Endothelial cell of umbilical vein (primary cell): ENCODE results near the gene LSM14B. TPM values are rescaled to one million over a fixed set of nuclear protein-coding genes. Genes with fewer than 3 reads are reported as not detected.

ENCODE experiments used
- BruUV-seq: library from RNA; stranded (reverse); fragments of 400-500 nt; replicated peaks from 2 replicates; lab custom pipeline; 2021; lab: Mats Ljungman, UMichigan
- CTCF ChIA-PET: fragments of 300-600, 350-600 bp; sonication (Branson Sonifier 250); formaldehyde crosslinking; loops from one replicate; lab custom pipeline; 2021; ENCODE audit warnings: antibody characterized with exemption, inconsistent platforms; lab: Charles Lee
- POLR2A ChIA-PET: fragments of 300-600, 350-600 bp; sonication (Branson Sonifier 250); formaldehyde crosslinking; loops from one replicate; lab custom pipeline; 2021; ENCODE audit warnings: antibody characterized with exemption, inconsistent platforms; lab: Charles Lee
- DNase-seq: peaks from one replicate; pipeline ENCODE4 v3.0.0-alpha.2; 2011; ENCODE audit warnings: low read depth, low spot score
- FAIRE-seq: peaks from 2 replicates; lab custom pipeline; 2011; peaks lifted over from hg19 to GRCh38; lab: Jason Lieb, UNC
- H2AFZ ChIP-seq: 2 replicates; pipeline ENCODE4 v1.6.0; 2012; ENCODE audit warnings: low read depth, low read length, control low read depth, inconsistent platforms
- H3K27ac ChIP-seq: 2 replicates; pipeline ENCODE4 v1.5.1; 2011; ENCODE audit warnings: low read depth, mild to moderate bottlenecking, control low read depth, low read length, moderate library complexity; ENCODE audit not compliant: insufficient read depth
- H3K27me3 ChIP-seq, 2 experiments: 2 replicates each; pipeline versions ENCODE4 v1.6.0 to v1.6.1; 2011; ENCODE audit warnings: low read length in 2 of 2, mixed read lengths in 1 of 2; ENCODE audit not compliant: control insufficient read depth in 2 of 2, insufficient read depth in 2 of 2
- H3K36me3 ChIP-seq, 2 experiments: 2 replicates in 1 of 2; 3 replicates in 1 of 2; pipeline ENCODE4 v1.5.1; 2011; ENCODE audit warnings: low read length in 2 of 2, mild to moderate bottlenecking in 1 of 2, moderate library complexity in 1 of 2; ENCODE audit not compliant: control insufficient read depth in 2 of 2, insufficient read depth in 2 of 2; ENCODE audit errors: extremely low read depth in 1 of 2
- H3K4me1 ChIP-seq: 3 replicates; pipeline ENCODE4 v1.5.1; 2011; ENCODE audit warnings: mild to moderate bottlenecking, low read length; ENCODE audit not compliant: control insufficient read depth, insufficient read depth; ENCODE audit errors: extremely low read depth
- H3K4me2 ChIP-seq: 2 replicates; pipeline ENCODE4 v1.6.1; 2011; ENCODE audit warnings: low read length, control low read depth, mixed read lengths; ENCODE audit not compliant: insufficient read depth
- H3K4me3 ChIP-seq, 3 experiments: fragments of 200-600 bp in 1 of 3; sonication (generic), shearing (Covaris generic) in 1 of 3; replicated peaks in 1 of 3; 2 replicates each; pipeline ENCODE4 v1.5.1; 2011 to 2016; ENCODE audit warnings: control low read depth in 3 of 3, low read length in 3 of 3, mild to moderate bottlenecking in 2 of 3, inconsistent platforms in 1 of 3, low read depth in 1 of 3, moderate library complexity in 1 of 3; ENCODE audit not compliant: insufficient read depth in 1 of 3
- H3K79me2 ChIP-seq: 2 replicates; pipeline ENCODE4 v1.6.0; 2012; ENCODE audit warnings: low read length, inconsistent platforms; ENCODE audit not compliant: control insufficient read depth, insufficient read depth
- H3K9ac ChIP-seq: replicated peaks from 2 replicates; pipeline ENCODE3; 2011; ENCODE audit warnings: low read length, control low read depth; ENCODE audit not compliant: insufficient read depth; ENCODE audit errors: extremely low read depth
- H3K9me1 ChIP-seq: replicated peaks from 3 replicates; pipeline ENCODE4 v1.6.0; 2011; ENCODE audit warnings: mild to moderate bottlenecking, low read length; ENCODE audit not compliant: control insufficient read depth, insufficient read depth; ENCODE audit errors: extremely low read depth
- H3K9me3 ChIP-seq: replicated peaks from 2 replicates; pipeline ENCODE4 v1.5.1; 2012; ENCODE audit warnings: low read length, inconsistent platforms; ENCODE audit not compliant: control insufficient read depth, insufficient read depth
- H4K20me1 ChIP-seq: replicated peaks from 2 replicates; pipeline ENCODE3; 2011; ENCODE audit warnings: mild to moderate bottlenecking, low read length; ENCODE audit not compliant: control insufficient read depth, insufficient read depth; ENCODE audit errors: extremely low read depth
- EZH2 ChIP-seq: IDR thresholded peaks from 2 replicates; pipeline ENCODE4 v1.6.1; 2012; ENCODE audit warnings: borderline replicate concordance, low read depth, mild to moderate bottlenecking, moderate library complexity, low read length, inconsistent platforms; ENCODE audit not compliant: severe bottlenecking
- FOS ChIP-seq: IDR thresholded peaks from 2 replicates; pipeline ENCODE4 v1.6.1; 2011; ENCODE audit warnings: mild to moderate bottlenecking, low read length, moderate library complexity, borderline replicate concordance; ENCODE audit not compliant: insufficient read depth
- GATA2 ChIP-seq: IDR thresholded peaks from 2 replicates; pipeline ENCODE4 v1.7.0; 2011; ENCODE audit warnings: low read depth, mild to moderate bottlenecking, moderate library complexity, mixed read lengths, low read length; ENCODE audit not compliant: insufficient read length, insufficient read depth
- JUN ChIP-seq: IDR thresholded peaks from 2 replicates; pipeline ENCODE4 v1.6.1; 2011; ENCODE audit warnings: borderline replicate concordance, low read depth; ENCODE audit not compliant: insufficient read length, insufficient read depth
- MYC ChIP-seq: IDR thresholded peaks from one replicate; pipeline ENCODE4 v1.6.1; 2011; ENCODE audit warnings: mild to moderate bottlenecking, low read depth, low read length
- POLR2A ChIP-seq: IDR thresholded peaks from 2 replicates; pipeline ENCODE4 v1.6.1; 2012; ENCODE audit warnings: low read depth, mild to moderate bottlenecking, control low read depth, low read length
- POLR2AphosphoS5 ChIP-seq: IDR thresholded peaks from 2 replicates; pipeline ENCODE4 v1.6.1; 2012; ENCODE audit warnings: low read depth, mild to moderate bottlenecking, control low read depth, low read length, moderate library complexity; ENCODE audit not compliant: insufficient read depth
- dilution Hi-C: fragments of 300-500 bp; cut with MboI; formaldehyde crosslinking; loops from one replicate; pipeline ENCODE4 v1.15.0; 2019; ENCODE audit warnings: low sequenced_read_pairs; ENCODE audit not compliant: extremely low pct_ligation_motif_present
- intact Hi-C: fragments of 100-400 bp; cut with micrococcal nuclease; formaldehyde crosslinking; loops from one replicate; pipeline ENCODE4 v1.10.0; 2022
- polyA plus RNA-seq, 4 experiments: library from polyadenylated mRNA; depleted of rRNA in 3 of 4; stranded (reverse) in 3 of 4; unstranded in 1 of 4; fragments of >200 nt; gene quantifications; 2 replicates each; pipeline versions ENCODE4 v1.2.1 to v1.2.3, GENCODE V29; 2011 to 2012; ENCODE audit warnings: missing spikeins in 1 of 4
- total RNA-seq: library from RNA; stranded (reverse); gene quantifications from 2 replicates; pipeline ENCODE4 v1.2.3, GENCODE V29; 2021
- TF ChIP-seq, protein P1 (sequence below): IDR thresholded peaks from 2 replicates; pipeline ENCODE4 v1.6.1; 2011; ENCODE audit not compliant: insufficient read depth, insufficient read length
- TF ChIP-seq, protein P2 (sequence below), 2 donors: IDR thresholded peaks; 1 replicate in 1 of 2; 2 replicates in 1 of 2; pipeline ENCODE4 v1.5.1; 2011; ENCODE audit warnings: low read length in 2 of 2, mild to moderate bottlenecking in 2 of 2, moderate library complexity in 2 of 2, control low read depth in 1 of 2, inconsistent platforms in 1 of 2, low read depth in 1 of 2; ENCODE audit not compliant: insufficient read depth in 1 of 2; ENCODE audit errors: extremely low read depth in 1 of 2

Gene LSM14B
- total and polyA plus RNA-seq, 2 donors (not counting 3 experiments of a cell fraction or from before 2014, with no cell fraction given): 32.5 to 34.0 TPM

DNA sequence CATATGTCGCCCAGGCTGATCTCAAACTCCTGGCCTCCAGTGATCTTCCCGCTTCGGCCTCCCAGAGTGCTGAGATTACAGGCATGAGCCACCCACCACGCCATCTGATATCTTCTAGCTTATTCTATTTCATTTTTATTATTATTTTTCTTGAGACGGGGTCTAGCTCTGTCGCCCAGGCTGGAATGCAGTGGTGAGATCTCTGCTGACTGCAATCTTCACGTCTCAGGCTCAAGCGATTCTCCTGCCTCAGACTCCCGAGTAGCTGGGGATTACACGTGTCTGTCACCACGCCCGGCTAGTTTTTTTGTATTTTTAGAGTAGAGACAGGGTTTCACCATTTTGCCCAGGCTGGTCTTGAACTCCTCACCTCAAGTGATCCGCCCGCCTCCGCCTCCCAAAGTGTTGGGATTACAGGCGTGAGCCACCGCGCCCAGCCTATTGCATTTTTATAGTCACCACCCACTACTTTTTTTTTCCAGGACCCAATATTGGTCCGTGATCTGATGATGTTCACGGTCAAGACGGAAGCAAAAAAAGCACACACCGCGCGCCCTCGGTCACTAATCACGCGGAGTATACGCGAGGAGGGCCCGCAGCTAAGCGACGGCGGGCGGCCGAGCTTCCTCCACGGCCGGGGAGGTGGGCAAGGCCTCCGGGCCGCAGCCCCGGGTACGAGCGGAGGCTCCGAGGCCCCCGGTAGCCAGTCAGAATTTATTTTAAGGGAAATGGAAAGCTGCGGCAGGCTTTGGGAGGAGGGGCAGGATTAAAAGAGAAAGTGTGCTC is 1.1 kb upstream of the LSM14B start:
- TSS peak; percentile 12 for BruUV-seq
- H3K27ac ChIP-seq: peak overlapping the region; percentile 57
- H3K27me3 ChIP-seq: peaks cover 9 to 17% of the 10 kb centered on the region in 2 experiments
- H3K9me1 ChIP-seq: no peaks in the 10 kb centered on the region
- H3K4me3 ChIP-seq: peak overlapping the region; percentile 68 to 75 (median 73)
- POLR2A ChIA-PET: interaction anchor here (0.9 to 2.0 kb wide), 2 partner anchors 29 to 55 kb away, joined by 3 to 18 read pairs; partner anchors contain the start of gene TAF4
- peaks cover 3 to 11% of the 10 kb centered on the region in 2 experiments for H3K36me3 ChIP-seq
- FAIRE-seq (peak; percentile 35), DNase-seq (no peak)
- intact Hi-C loops: loop anchor here (5.0 kb wide), 2 partner anchors 94 to 109 kb away; no protein-coding TSS in a partner anchor
- H2AFZ ChIP-seq: peak overlapping the region; percentile 91
- no peaks in the 10 kb centered on the region for H4K20me1 ChIP-seq
- CTCF ChIA-PET: interaction anchor here (1.3 to 3.1 kb wide), 3 partner anchors 15 to 110 kb away, joined by 6 to 22 read pairs (median 10); no protein-coding TSS in a partner anchor
- dilution Hi-C loops: no loop called here
- no peak for TF ChIP-seq JUN
- TF ChIP-seq POLR2AphosphoS5: no peak
- TF ChIP-seq FOS: no peak
- no peak for TF ChIP-seq MYC
- no peak for TF ChIP-seq EZH2
- TF ChIP-seq, protein P1, sequence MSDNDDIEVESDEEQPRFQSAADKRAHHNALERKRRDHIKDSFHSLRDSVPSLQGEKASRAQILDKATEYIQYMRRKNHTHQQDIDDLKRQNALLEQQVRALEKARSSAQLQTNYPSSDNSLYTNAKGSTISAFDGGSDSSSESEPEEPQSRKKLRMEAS: no peak
- no peak for TF ChIP-seq POLR2A
- no peak for TF ChIP-seq GATA2
- TF ChIP-seq, protein P2, sequence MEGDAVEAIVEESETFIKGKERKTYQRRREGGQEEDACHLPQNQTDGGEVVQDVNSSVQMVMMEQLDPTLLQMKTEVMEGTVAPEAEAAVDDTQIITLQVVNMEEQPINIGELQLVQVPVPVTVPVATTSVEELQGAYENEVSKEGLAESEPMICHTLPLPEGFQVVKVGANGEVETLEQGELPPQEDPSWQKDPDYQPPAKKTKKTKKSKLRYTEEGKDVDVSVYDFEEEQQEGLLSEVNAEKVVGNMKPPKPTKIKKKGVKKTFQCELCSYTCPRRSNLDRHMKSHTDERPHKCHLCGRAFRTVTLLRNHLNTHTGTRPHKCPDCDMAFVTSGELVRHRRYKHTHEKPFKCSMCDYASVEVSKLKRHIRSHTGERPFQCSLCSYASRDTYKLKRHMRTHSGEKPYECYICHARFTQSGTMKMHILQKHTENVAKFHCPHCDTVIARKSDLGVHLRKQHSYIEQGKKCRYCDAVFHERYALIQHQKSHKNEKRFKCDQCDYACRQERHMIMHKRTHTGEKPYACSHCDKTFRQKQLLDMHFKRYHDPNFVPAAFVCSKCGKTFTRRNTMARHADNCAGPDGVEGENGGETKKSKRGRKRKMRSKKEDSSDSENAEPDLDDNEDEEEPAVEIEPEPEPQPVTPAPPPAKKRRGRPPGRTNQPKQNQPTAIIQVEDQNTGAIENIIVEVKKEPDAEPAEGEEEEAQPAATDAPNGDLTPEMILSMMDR (IDR thresholded peaks at IDR 0.05; ENCODE audit: extremely low read depth in 1 of 2, insufficient read depth in 1 of 2, low read depth in 1 of 2, low read length in 2 of 2): no peak
- peaks cover 16% of the 10 kb centered on the region for H3K79me2 ChIP-seq
- H3K4me2 ChIP-seq: peak overlapping the region; percentile 43
- H3K9me3 ChIP-seq: no peaks in the 10 kb centered on the region
- H3K4me1 ChIP-seq: peaks cover 11% of the 10 kb centered on the region
- peak overlapping the region; percentile 77 for H3K9ac ChIP-seq
